OCI-LY7 (cell line): ENCODE results near the gene ZNF24.

Experiments used
- EZH2phosphoT487 ChIP-seq: fragments of 200-600 bp; sonication (generic); IDR thresholded peaks from 2 replicates; pipeline ENCODE4 v1.6.1; 2018; ENCODE audit warnings: low read depth, borderline replicate concordance, mild to moderate bottlenecking, mixed run types, antibody characterized with exemption, low read length, moderate library complexity, mixed read lengths
- TF ChIP-seq, protein P1 (sequence below): fragments of 200-600 bp; sonication (generic); conservative IDR thresholded peaks from 2 replicates; pipeline ENCODE4 v1.5.1; 2014; ENCODE audit warnings: mild to moderate bottlenecking, antibody characterized with exemption, low read length, moderate library complexity, mixed read lengths

GRCh38 chr18:35376393-35376741 is 32.1 kb upstream of the ZNF24 start:
- TF ChIP-seq, protein P1, sequence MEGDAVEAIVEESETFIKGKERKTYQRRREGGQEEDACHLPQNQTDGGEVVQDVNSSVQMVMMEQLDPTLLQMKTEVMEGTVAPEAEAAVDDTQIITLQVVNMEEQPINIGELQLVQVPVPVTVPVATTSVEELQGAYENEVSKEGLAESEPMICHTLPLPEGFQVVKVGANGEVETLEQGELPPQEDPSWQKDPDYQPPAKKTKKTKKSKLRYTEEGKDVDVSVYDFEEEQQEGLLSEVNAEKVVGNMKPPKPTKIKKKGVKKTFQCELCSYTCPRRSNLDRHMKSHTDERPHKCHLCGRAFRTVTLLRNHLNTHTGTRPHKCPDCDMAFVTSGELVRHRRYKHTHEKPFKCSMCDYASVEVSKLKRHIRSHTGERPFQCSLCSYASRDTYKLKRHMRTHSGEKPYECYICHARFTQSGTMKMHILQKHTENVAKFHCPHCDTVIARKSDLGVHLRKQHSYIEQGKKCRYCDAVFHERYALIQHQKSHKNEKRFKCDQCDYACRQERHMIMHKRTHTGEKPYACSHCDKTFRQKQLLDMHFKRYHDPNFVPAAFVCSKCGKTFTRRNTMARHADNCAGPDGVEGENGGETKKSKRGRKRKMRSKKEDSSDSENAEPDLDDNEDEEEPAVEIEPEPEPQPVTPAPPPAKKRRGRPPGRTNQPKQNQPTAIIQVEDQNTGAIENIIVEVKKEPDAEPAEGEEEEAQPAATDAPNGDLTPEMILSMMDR = no peak
- TF ChIP-seq EZH2phosphoT487 = no peak
